H9 (cell line): ENCODE measurements around the gene PLXNB2. TPM values are rescaled to one million over a fixed set of nuclear protein-coding genes. Genes with fewer than 3 reads are reported as not detected.

Source experiments
- DNase-seq: peaks from one replicate; pipeline ENCODE4 v3.0.0-alpha.2; 2017
- H2AFZ ChIP-seq: one replicate; pipeline ENCODE4 v1.6.1; 2013; ENCODE audit warnings: mild to moderate bottlenecking, low read length, control low read depth, moderate library complexity
- H2AK5ac ChIP-seq: 2 replicates; pipeline ENCODE4 v1.6.1; 2013; ENCODE audit warnings: low read length, control low read depth, mixed read lengths; ENCODE audit not compliant: insufficient read length
- H2BK120ac ChIP-seq: one replicate; pipeline ENCODE4 v1.6.1; 2013; ENCODE audit warnings: low read depth, mild to moderate bottlenecking, low read length, control low read depth, inconsistent platforms; ENCODE audit not compliant: poor library complexity, severe bottlenecking
- H2BK12ac ChIP-seq: 2 replicates; pipeline ENCODE4 v1.6.1; 2013; ENCODE audit warnings: low read length, control low read depth, mixed read lengths, low read depth; ENCODE audit not compliant: insufficient read length
- H2BK15ac ChIP-seq: 2 replicates; pipeline ENCODE4 v1.6.1; 2013; ENCODE audit warnings: low read depth, low read length, control low read depth
- H2BK20ac ChIP-seq: one replicate; pipeline ENCODE4 v1.6.1; 2013; ENCODE audit warnings: low read depth, mild to moderate bottlenecking, low read length, control low read depth, inconsistent platforms; ENCODE audit not compliant: poor library complexity, severe bottlenecking
- H2BK5ac ChIP-seq: 2 replicates; pipeline ENCODE4 v1.6.1; 2013; ENCODE audit warnings: low read length, control low read depth, mixed read lengths; ENCODE audit not compliant: insufficient read length
- H3K14ac ChIP-seq: 2 replicates; pipeline ENCODE4 v1.6.1; 2013; ENCODE audit warnings: low read length, control low read depth; ENCODE audit not compliant: insufficient read depth
- H3K18ac ChIP-seq: 2 replicates; pipeline ENCODE4 v1.6.1; 2013; ENCODE audit warnings: low read depth, mild to moderate bottlenecking, mixed read lengths, low read length, control low read depth; ENCODE audit not compliant: insufficient read length
- H3K23ac ChIP-seq: 2 replicates; pipeline ENCODE4 v1.6.1; 2013; ENCODE audit warnings: low read length, control low read depth, mixed read lengths, low read depth; ENCODE audit not compliant: insufficient read length
- H3K23me2 ChIP-seq: 2 replicates; pipeline ENCODE4 v1.6.1; 2013; ENCODE audit warnings: low read depth, mild to moderate bottlenecking, mixed read lengths, low read length, control low read depth; ENCODE audit not compliant: insufficient read length, poor library complexity, severe bottlenecking
- H3K27ac ChIP-seq: 2 replicates; pipeline ENCODE4 v1.5.1; 2013; ENCODE audit warnings: low read length, control low read depth, mixed read lengths, low read depth; ENCODE audit not compliant: insufficient read length
- H3K27me3 ChIP-seq: 2 replicates; pipeline ENCODE4 v1.6.1; 2013; ENCODE audit warnings: low read length, control low read depth, inconsistent platforms; ENCODE audit not compliant: insufficient read depth
- H3K4ac ChIP-seq: 2 replicates; pipeline ENCODE4 v1.6.1; 2013; ENCODE audit warnings: low read depth, mild to moderate bottlenecking, control low read depth, inconsistent platforms, low read length, moderate library complexity
- H3K4me1 ChIP-seq: 2 replicates; pipeline ENCODE4 v1.6.1; 2013; ENCODE audit warnings: low read length, control low read depth, inconsistent platforms; ENCODE audit not compliant: insufficient read depth
- H3K4me2 ChIP-seq: 2 replicates; pipeline ENCODE4 v1.6.1; 2013; ENCODE audit warnings: low read length, control low read depth, mixed read lengths; ENCODE audit not compliant: insufficient read length, insufficient read depth
- H3K56ac ChIP-seq: 2 replicates; pipeline ENCODE4 v1.6.1; 2013; ENCODE audit warnings: low read depth, mild to moderate bottlenecking, mixed read lengths, low read length, control low read depth; ENCODE audit not compliant: insufficient read length
- H3K79me1 ChIP-seq: 2 replicates; pipeline ENCODE4 v1.6.1; 2013; ENCODE audit warnings: low read depth, mild to moderate bottlenecking, moderate library complexity, low read length, control low read depth, inconsistent platforms; ENCODE audit not compliant: insufficient read depth, poor library complexity, severe bottlenecking
- H3K79me2 ChIP-seq: 2 replicates; pipeline ENCODE4 v1.6.1; 2013; ENCODE audit warnings: low read length, control low read depth, inconsistent platforms; ENCODE audit not compliant: insufficient read depth
- H3K9ac ChIP-seq: 2 replicates; pipeline ENCODE4 v1.6.1; 2013; ENCODE audit warnings: low read length, control low read depth, mixed read lengths; ENCODE audit not compliant: insufficient read length; ENCODE audit errors: extremely low read depth
- H3K9me3 ChIP-seq: one replicate; pipeline ENCODE4 v1.6.1; 2013; ENCODE audit warnings: low read depth, low read length, inconsistent platforms; ENCODE audit not compliant: control insufficient read depth
- H3T11ph ChIP-seq: one replicate; pipeline ENCODE4 v1.6.1; 2013; ENCODE audit warnings: mild to moderate bottlenecking, low read length, control low read depth, inconsistent platforms
- H4K20me1 ChIP-seq: one replicate; pipeline ENCODE4 v1.6.1; 2013; ENCODE audit not compliant: control insufficient read depth, insufficient read length, insufficient read depth
- H4K5ac ChIP-seq: 2 replicates; pipeline ENCODE4 v1.6.1; 2013; ENCODE audit warnings: low read depth, mild to moderate bottlenecking, mixed read lengths, low read length, control low read depth; ENCODE audit not compliant: insufficient read length
- H4K8ac ChIP-seq: replicated peaks from 2 replicates; pipeline ENCODE4 v1.6.1; 2013; ENCODE audit warnings: low read length, control low read depth, mixed read lengths, low read depth; ENCODE audit not compliant: insufficient read length
- H4K91ac ChIP-seq: 2 replicates; pipeline ENCODE4 v1.6.1; 2013; ENCODE audit warnings: low read depth, mild to moderate bottlenecking, moderate library complexity, mixed read lengths, low read length, control low read depth; ENCODE audit not compliant: insufficient read length
- H3K27ac Mint-ChIP-seq, 3 experiments: 2 replicates in 2 of 3; 3 replicates in 1 of 3; pipeline ENCODE4 v1.8.0; 2020 to 2021; ENCODE audit warnings: mixed read lengths in 3 of 3, mild to moderate bottlenecking in 1 of 3, moderate library complexity in 1 of 3
- H3K27me3 Mint-ChIP-seq: 2 replicates; pipeline ENCODE4 v1.8.0; 2021; ENCODE audit warnings: low read depth, mild to moderate bottlenecking, moderate library complexity, mixed read lengths
- H3K36me3 Mint-ChIP-seq, 3 experiments: 2 replicates in 2 of 3; 3 replicates in 1 of 3; pipeline ENCODE4 v1.8.0; 2020 to 2021; ENCODE audit warnings: low read depth in 3 of 3, mixed read lengths in 3 of 3; ENCODE audit not compliant: insufficient read depth in 1 of 3
- H3K4me1 Mint-ChIP-seq, 2 experiments: 2 replicates each; pipeline ENCODE4 v1.8.0; 2020; ENCODE audit warnings: mixed read lengths in 2 of 2
- H3K4me3 Mint-ChIP-seq, 2 experiments: 2 replicates in 1 of 2; 3 replicates in 1 of 2; pipeline ENCODE4 v1.8.0; 2020 to 2021; ENCODE audit warnings: mild to moderate bottlenecking in 2 of 2, mixed read lengths in 2 of 2, moderate library complexity in 1 of 2
- H3K9me3 Mint-ChIP-seq, 2 experiments: 2 replicates in 1 of 2; 3 replicates in 1 of 2; pipeline ENCODE4 v1.8.0; 2020; ENCODE audit warnings: mild to moderate bottlenecking in 2 of 2, mixed read lengths in 2 of 2, moderate library complexity in 1 of 2
- CTCF ChIP-seq: fragments of 200-600 bp; sonication (generic); conservative IDR thresholded peaks from 3 replicates; pipeline ENCODE4 v1.8.0; 2021; ENCODE audit warnings: antibody characterized with exemption, mild to moderate bottlenecking
- WGBS: extraction: QIAGEN DNeasy Blood & Tissue Kit; methylation state at CpG from one replicate; pipeline ENCODE4 v1.1.7; 2013; ENCODE audit warnings: missing lambda C conversion rate, low lambda C conversion rate, mixed read lengths; ENCODE audit not compliant: insufficient read length; ENCODE audit errors: extremely low coverage; 5-methylcytosine and 5-hydroxymethylcytosine counted together
- total RNA-seq: library from RNA; stranded (reverse); gene quantifications from 2 replicates; pipeline ENCODE4 v1.2.1, GENCODE V29; 2021

PLXNB2 gene
- total RNA-seq, 1 experiment from 2014 or later: 87.6 TPM

- Mint-ChIP-seq H3K27ac (no peak overlapping the region), H3K36me3 (peaks cover 20 to 48% (median 47%) of the 10 kb centered on the region in 3 experiments), H3K9me3 (no peaks in the 10 kb centered on the region; a peak in 1 of 5 replicates), H3K27me3 (no peaks in the 10 kb centered on the region), H3K4me3 (no peak overlapping the region), H3K4me1 (no peaks in the 10 kb centered on the region)
- no peaks in the 10 kb centered on the region for H3K9me3 ChIP-seq
- H3K14ac ChIP-seq: no peak overlapping the region
- no peak overlapping the region for H3K4ac ChIP-seq
- no peak overlapping the region for H3K23ac ChIP-seq
- no peak overlapping the region for H2BK5ac ChIP-seq
- no peak overlapping the region for H3K18ac ChIP-seq
- H2AK5ac ChIP-seq: no peak overlapping the region
- no peak overlapping the region for H3K27ac ChIP-seq
- no peak overlapping the region for H3K9ac ChIP-seq
- H3K27me3 ChIP-seq: no peaks in the 10 kb centered on the region
- no peaks in the 10 kb centered on the region for H3K4me1 ChIP-seq
- no peak overlapping the region for H2BK15ac ChIP-seq
- H3T11ph ChIP-seq: no peak overlapping the region
- no peak overlapping the region for H2BK12ac ChIP-seq
- no peaks in the 10 kb centered on the region for H4K20me1 ChIP-seq
- H4K91ac ChIP-seq: no peak overlapping the region
- no peaks in the 10 kb centered on the region for H3K79me2 ChIP-seq
- TF ChIP-seq CTCF: no peak
- no peak overlapping the region for H3K4me2 ChIP-seq
- no peak overlapping the region for H2AFZ ChIP-seq
- peaks cover 3% of the 10 kb centered on the region for H3K23me2 ChIP-seq
- WGBS: no CpG with 5 or more reads among the region's 30 CpGs
- H2BK120ac ChIP-seq: no peak overlapping the region
- H4K8ac ChIP-seq: no peak overlapping the region
- no peaks in the 10 kb centered on the region for H3K79me1 ChIP-seq
- H4K5ac ChIP-seq: no peak overlapping the region
- DNase-seq: no peak
- no peak overlapping the region for H2BK20ac ChIP-seq
- H3K56ac ChIP-seq: no peak overlapping the region
Measured at GRCh38 chr22:50283821-50284220, 23.6 kb downstream of the PLXNB2 start.
